K562 treated with DMSO at 1 percent for 24 hours (cell line): ENCODE data around the gene DDX59. TPM values are rescaled to one million over a fixed set of nuclear protein-coding genes. Genes with fewer than 3 reads are reported as not detected.

Source experiments
- total RNA-seq: library from RNA; unstranded; fragments of 300-600 nt; gene quantifications from 2 replicates; pipeline ENCODE4 v1.2.3, GENCODE V29; 2022; ENCODE audit warnings: low read depth; ENCODE audit not compliant: insufficient read depth

Gene DDX59
- total RNA-seq = 15.2 and 17.3 TPM in 2 replicates

GRCh38 chr1:200669314-200670241, at the start of gene DDX59:
Gene DDX59 (minus strand): TSS chr1:200669907. CDS start chr1:200666740, 3,167 bp downstream.

DNA sequence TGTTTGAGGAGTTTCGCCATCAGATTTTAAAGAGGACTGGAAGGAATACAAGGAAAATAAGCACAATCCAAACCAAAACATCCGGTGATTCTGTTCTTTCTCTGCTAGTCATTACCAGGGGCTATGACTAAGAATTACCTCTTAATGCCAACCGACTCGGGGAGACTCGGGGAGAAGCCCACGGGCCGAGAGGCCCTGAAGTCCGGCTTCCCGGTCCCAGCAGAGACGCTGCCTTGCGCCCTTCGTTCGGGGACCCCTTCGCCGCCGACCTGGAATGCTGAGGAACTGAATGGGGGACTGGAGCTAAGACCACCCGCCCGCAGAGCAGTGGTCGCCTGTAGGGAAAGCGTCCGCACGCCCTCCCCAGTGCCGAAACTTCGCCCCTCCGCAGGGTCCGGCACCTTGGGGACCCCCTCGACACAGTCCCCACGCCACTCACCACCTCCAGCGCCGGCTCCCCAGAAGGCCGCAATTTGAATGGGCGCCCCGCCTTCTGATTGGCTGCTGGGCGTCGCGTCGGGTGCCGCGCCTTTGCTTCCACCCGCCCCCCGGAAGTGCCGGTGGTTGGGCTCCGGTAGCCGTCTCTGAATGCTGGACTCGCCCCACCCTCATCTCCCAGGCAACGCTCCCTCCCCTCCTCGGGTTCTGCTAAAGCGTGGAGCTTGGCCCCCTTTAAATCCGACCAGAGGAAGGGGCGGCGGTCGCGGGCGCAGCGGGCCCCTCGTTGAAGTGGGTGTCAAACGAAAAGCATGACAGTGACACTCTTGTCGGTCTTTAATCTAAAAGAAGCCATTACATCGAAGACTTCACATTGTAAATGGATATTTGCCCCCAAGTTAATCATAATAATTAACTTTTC, 49.2 kb downstream of the DDX59 start, which contains the start of gene KIF14:
Gene KIF14, minus strand, starts transcription at position 479 of the 859 bp plus-strand sequence. CDS start 2,028 bp downstream, outside the sequence.

Other genes with a start within 250 kb of the DDX59 start
- gene KIF14, start 49.2 kb downstream of the DDX59 start, total RNA-seq = 8.6 and 11.2 TPM in 2 replicates
- gene CAMSAP2, start 69.0 kb upstream of the DDX59 start, total RNA-seq = 5.1 and 7.0 TPM in 2 replicates
- not detected in 2 replicates for gene GPR25, start 203.1 kb upstream of the DDX59 start, total RNA-seq
- gene INAVA, start 225.0 kb upstream of the DDX59 start, total RNA-seq = not detected in 2 replicates